ENCODE measurements around the gene EBPL. TPM values are rescaled to one million over a fixed set of nuclear protein-coding genes. Genes with fewer than 3 reads are reported as not detected.

EBPL gene
- total and polyA plus RNA-seq, 2 of the 4 experiments (the other 2 are of a cell fraction), result 57.9 to 65.3 TPM

DNA sequence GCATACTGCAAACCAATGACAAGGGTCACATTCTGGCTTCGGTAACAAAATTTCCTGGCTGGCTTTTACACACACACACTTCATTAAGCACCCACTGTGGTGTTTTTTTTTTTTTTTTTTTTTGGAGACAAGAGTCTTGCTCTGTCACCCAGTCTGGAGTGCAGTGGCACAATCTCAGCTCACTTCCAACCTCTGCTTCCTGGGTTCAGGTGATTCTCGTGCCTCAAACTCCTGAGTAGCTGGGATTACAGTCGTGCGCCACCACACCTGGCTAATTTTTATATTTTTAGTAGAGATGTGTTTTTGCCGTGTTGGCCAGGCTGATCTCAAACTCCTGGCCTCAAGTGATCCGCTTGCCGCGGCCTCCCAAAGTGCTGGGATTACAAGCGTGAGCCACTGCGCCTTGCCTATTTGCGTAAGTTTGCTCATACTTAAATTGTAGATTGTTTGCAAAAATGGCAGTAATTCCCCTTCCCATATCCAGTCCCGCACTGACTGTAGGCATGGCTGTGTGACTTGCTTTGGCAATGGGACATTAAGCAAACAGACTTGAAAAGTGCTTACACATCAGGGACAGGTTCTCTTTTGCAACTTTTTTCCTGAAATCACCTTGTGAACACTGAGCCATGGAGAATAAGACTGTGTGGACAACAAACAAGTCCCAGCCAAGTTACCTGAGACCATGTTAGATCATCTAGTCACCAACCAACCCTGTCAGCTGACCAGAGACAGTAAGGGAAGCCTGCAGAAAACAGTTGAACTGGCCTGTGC, 42.1 kb upstream of the EBPL start:
- H4K5ac ChIP-seq (ENCODE audit: low read depth, low read length), result no peak overlapping the region
- H2AK5ac ChIP-seq (ENCODE audit: low read depth, low read length), result peak overlapping the region; percentile 20; the same call in 1 of the 2 replicates
- H2BK15ac ChIP-seq (ENCODE audit: low read depth, low read length), result no peak overlapping the region
- H2AK9ac ChIP-seq (replicated peaks; ENCODE audit: low read depth, low read length, poor library complexity), result no peak overlapping the region
- H4K20me1 ChIP-seq (ENCODE audit: insufficient read depth, low read length), result peaks cover 9% of the 10 kb centered on the region
- no peak overlapping the region for H2BK120ac ChIP-seq (ENCODE audit: low read depth, low read length)
- H3K4ac ChIP-seq (ENCODE audit: low read depth, low read length), result no peak overlapping the region
- no peak overlapping the region for H3K4me3 ChIP-seq (ENCODE audit: insufficient read depth, low read depth, low read length)
- no peaks in the 10 kb centered on the region for H3K9me3 ChIP-seq (ENCODE audit: control insufficient read depth, insufficient read depth, low read length)
- no peaks in the 10 kb centered on the region for H3K27me3 ChIP-seq (ENCODE audit: control insufficient read depth, insufficient read depth, low read length)
- TF ChIP-seq MAZ (IDR thresholded peaks at IDR 0.05; ENCODE audit: borderline replicate concordance, low read depth, low read length), result no peak
- no peak overlapping the region for H2BK5ac ChIP-seq (ENCODE audit: low read depth, low read length, poor library complexity, severe bottlenecking)
- no peak overlapping the region for H4K91ac ChIP-seq (ENCODE audit: insufficient read depth, low read depth, low read length)
- H3K4me2 ChIP-seq (ENCODE audit: low read depth, low read length), result no peak overlapping the region
- no peak overlapping the region for H4K8ac ChIP-seq (ENCODE audit: low read depth in 2 of 2, low read length in 2 of 2)
- no peak overlapping the region for H3K18ac ChIP-seq (ENCODE audit: low read depth, low read length)
- BruUV-seq (replicated peaks), result no TSS peak
- no peak overlapping the region for H3K9ac ChIP-seq (ENCODE audit: low read depth, low read length)
- in situ Hi-C loops (cut with MboI; ENCODE audit: low sequenced_read_pairs), result no loop called here
- no peaks in the 10 kb centered on the region; the same call in 1 of the 2 replicates for H3K4me1 ChIP-seq (ENCODE audit: control insufficient read depth, insufficient read depth, low read length)
- H3K27ac ChIP-seq (ENCODE audit: insufficient read depth, low read length), result no peak overlapping the region
- 0 out of 2 replicates have a peak overlapping the region, but pooled peaks have one; percentile 32 for H3K14ac ChIP-seq (replicated peaks; ENCODE audit: low read depth, low read length)
- no peak overlapping the region for H2BK20ac ChIP-seq (ENCODE audit: low read depth, low read length)
- CTCF ChIA-PET, result interaction anchor here (0.6 kb wide), 1 partner anchor 11 kb away, joined by 4 read pairs; no protein-coding TSS in a partner anchor
- H2AFZ ChIP-seq (replicated peaks; ENCODE audit: low read length, poor library complexity), result no peak overlapping the region
- no peak overlapping the region for H3K56ac ChIP-seq (ENCODE audit: extremely low read depth, insufficient read depth, low read length)
- intact Hi-C loops (cut with micrococcal nuclease), result loop anchor here (5.0 kb wide), 1 partner anchor 34 kb away; no protein-coding TSS in a partner anchor
- dilution Hi-C loops (cut with HindIII; ENCODE audit: low sequenced_read_pairs, unreplicated experiment), result no loop called here
- H3K9me1 ChIP-seq (ENCODE audit: insufficient read depth, low read length), result peaks cover 5% of the 10 kb centered on the region
- POLR2A ChIA-PET (ENCODE audit: unreplicated experiment), result no interaction called here
- no CpG with 5 or more reads among the region's 12 CpGs for WGBS, 2 experiments (ENCODE audit: extremely low coverage in 2 of 2, insufficient read length in 1 of 2)
- H3K23ac ChIP-seq (ENCODE audit: low read depth, low read length), result no peak overlapping the region
- ATAC-seq (ENCODE audit: low read depth) (no peak), DNase-seq (peak; percentile 27)
- peaks cover 10 to 26% of the 10 kb centered on the region in 2 experiments for H3K79me1 ChIP-seq (ENCODE audit: low read depth in 1 of 2, low read length in 2 of 2)
- peaks cover 8% of the 10 kb centered on the region for H3K36me3 ChIP-seq (ENCODE audit: control insufficient read depth, insufficient read depth, low read length)
